Activated naive CD8-positive, alpha-beta T cell treated with anti-CD3 and anti-CD28 coated beads, Interleukin-2, amount 50 U/mL, for 16 hours (primary cell): ENCODE data around the gene PRAMEF18.
"Not testable (repeated sequence)": the region's sequence is repeated elsewhere in the genome, so short reads cannot be mapped to it uniquely, and the experiment has no call there.

Experiments
- DNase-seq: peaks from one replicate; pipeline ENCODE4 v3.0.0-alpha.2; 2020; ENCODE audit warnings: low read depth, low spot score

Gene PRAMEF18

GRCh38 chr1:13208712-13209111, 17.2 kb downstream of the PRAMEF18 start:
- not testable (repeated sequence) for DNase-seq

- DNase-seq = not testable (repeated sequence)
These were observed 24.6 kb downstream of the PRAMEF18 start, which contains the start of gene PRAMEF13 for GRCh38 chr1:13201309-13201708. Gene PRAMEF13, minus strand, starts transcription at chr1:13201409. Its CDS starts 1,820 bp downstream, at chr1:13199589.
